Activated gamma-delta T cell treated with Interleukin-2 at 50 U/mL for 16 hours (primary cell): ENCODE results near the gene CYGB.

Experiments
- DNase-seq: peaks from one replicate; pipeline ENCODE4 v3.0.0-alpha.2; 2020

The CYGB gene

GRCh38 chr17:76497979-76498875 lies 39.3 kb downstream of the CYGB start:
- DNase-seq, result no peak

- DNase-seq, result no peak
Measured at GRCh38 chr17:76497699-76497978, 39.9 kb downstream of the CYGB start.

GRCh38 chr17:76496464-76496863 lies 41.0 kb downstream of the CYGB start:
- DNase-seq, result no peak

GRCh38 chr17:76495663-76496400 lies 41.7 kb downstream of the CYGB start:
- no peak for DNase-seq

GRCh38 chr17:76493505-76494167 lies 43.9 kb downstream of the CYGB start:
- DNase-seq, result peak; percentile 45

GRCh38 chr17:76492989-76493501 lies 44.5 kb downstream of the CYGB start:
- peak; percentile 30 for DNase-seq

- DNase-seq, result no peak
Measured at GRCh38 chr17:76492123-76492988, 45.2 kb downstream of the CYGB start.

- peak; percentile 21 for DNase-seq
Measured at GRCh38 chr17:76491271-76492122, 46.0 kb downstream of the CYGB start.

- DNase-seq, result no peak
Measured at GRCh38 chr17:76490112-76490710, 47.3 kb downstream of the CYGB start.

GRCh38 chr17:76487451-76488192 lies 49.9 kb downstream of the CYGB start:
- DNase-seq, result no peak

GRCh38 chr17:76485569-76485968 lies 51.9 kb downstream of the CYGB start:
- no peak for DNase-seq

- DNase-seq, result no peak
Measured at GRCh38 chr17:76484228-76484725, 53.2 kb downstream of the CYGB start.

- no peak for DNase-seq
Measured at GRCh38 chr17:76481071-76481655, 56.3 kb downstream of the CYGB start.

GRCh38 chr17:76480632-76481031 lies 56.9 kb downstream of the CYGB start:
- no peak for DNase-seq

- DNase-seq, result no peak
Measured at GRCh38 chr17:76479515-76480060, 57.9 kb downstream of the CYGB start.

- DNase-seq, result no peak
Measured at GRCh38 chr17:76478730-76479514, 58.6 kb downstream of the CYGB start.

- no peak for DNase-seq
Measured at GRCh38 chr17:76478097-76478496, 59.4 kb downstream of the CYGB start.

- no peak for DNase-seq
Measured at GRCh38 chr17:76477576-76477975, 59.9 kb downstream of the CYGB start.
